Stimulated activated naive CD8-positive, alpha-beta T cell treated with anti-CD3 and anti-CD28 coated beads, Interleukin-15, Interleukin-2, amounts not matched to agents 100 ng/mL and 50 ng/mL, for 24 hours (primary cell): ENCODE results near the gene CNTN5.

Source experiments
- H3K27ac Mint-ChIP-seq: one replicate; pipeline ENCODE4 v1.8.0; 2021; ENCODE audit warnings: mild to moderate bottlenecking, mixed read lengths
- H3K27me3 Mint-ChIP-seq: one replicate; pipeline ENCODE4 v1.8.0; 2021; ENCODE audit warnings: mixed read lengths
- H3K36me3 Mint-ChIP-seq: one replicate; pipeline ENCODE4 v1.8.0; 2021; ENCODE audit warnings: low read depth, mixed read lengths
- H3K4me1 Mint-ChIP-seq: one replicate; pipeline ENCODE4 v1.8.0; 2021; ENCODE audit warnings: low read depth, mixed read lengths
- H3K4me3 Mint-ChIP-seq: one replicate; pipeline ENCODE4 v1.8.0; 2021; ENCODE audit warnings: mild to moderate bottlenecking, mixed read lengths
- H3K9me3 Mint-ChIP-seq: one replicate; pipeline ENCODE4 v1.8.0; 2021; ENCODE audit warnings: mixed read lengths

CNTN5 gene

GRCh38 chr11:99988471-99988837, 967.7 kb downstream of the CNTN5 start:
- H3K27ac Mint-ChIP-seq = no peak overlapping the region
- no peaks in the 10 kb centered on the region for H3K36me3 Mint-ChIP-seq
- H3K27me3 Mint-ChIP-seq = no peaks in the 10 kb centered on the region
- no peaks in the 10 kb centered on the region for H3K4me1 Mint-ChIP-seq
- H3K4me3 Mint-ChIP-seq = no peak overlapping the region
- peaks cover 22% of the 10 kb centered on the region for H3K9me3 Mint-ChIP-seq

GRCh38 chr11:100003985-100004384, 983.2 kb downstream of the CNTN5 start:
- no peak overlapping the region for H3K4me3 Mint-ChIP-seq
- H3K9me3 Mint-ChIP-seq = peaks cover 6% of the 10 kb centered on the region
- no peak overlapping the region for H3K27ac Mint-ChIP-seq
- H3K4me1 Mint-ChIP-seq = no peaks in the 10 kb centered on the region
- no peaks in the 10 kb centered on the region for H3K27me3 Mint-ChIP-seq
- no peaks in the 10 kb centered on the region for H3K36me3 Mint-ChIP-seq

GRCh38 chr11:100004541-100004940, 983.8 kb downstream of the CNTN5 start:
- Mint-ChIP-seq H3K27ac (no peak overlapping the region), H3K4me1 (no peaks in the 10 kb centered on the region), H3K9me3 (peaks cover 11% of the 10 kb centered on the region), H3K36me3 (no peaks in the 10 kb centered on the region), H3K27me3 (no peaks in the 10 kb centered on the region), H3K4me3 (no peak overlapping the region)

GRCh38 chr11:100008417-100008816, 987.7 kb downstream of the CNTN5 start:
- Mint-ChIP-seq H3K27me3 (no peaks in the 10 kb centered on the region), H3K36me3 (no peaks in the 10 kb centered on the region), H3K27ac (no peak overlapping the region), H3K4me1 (no peaks in the 10 kb centered on the region), H3K9me3 (peaks cover 18% of the 10 kb centered on the region), H3K4me3 (no peak overlapping the region)

- Mint-ChIP-seq H3K9me3 (peaks cover 21% of the 10 kb centered on the region), H3K4me3 (no peak overlapping the region), H3K36me3 (no peaks in the 10 kb centered on the region), H3K27ac (no peak overlapping the region), H3K4me1 (no peaks in the 10 kb centered on the region), H3K27me3 (no peaks in the 10 kb centered on the region)
Observed at GRCh38 chr11:100009728-100010127, 989.0 kb downstream of the CNTN5 start.

- Mint-ChIP-seq H3K9me3 (peaks cover 21% of the 10 kb centered on the region), H3K4me3 (no peak overlapping the region), H3K27ac (no peak overlapping the region), H3K4me1 (no peaks in the 10 kb centered on the region), H3K27me3 (no peaks in the 10 kb centered on the region), H3K36me3 (no peaks in the 10 kb centered on the region)
Observed at GRCh38 chr11:100010393-100010792, 989.6 kb downstream of the CNTN5 start.

- Mint-ChIP-seq H3K4me1 (no peaks in the 10 kb centered on the region), H3K27me3 (no peaks in the 10 kb centered on the region), H3K4me3 (no peak overlapping the region), H3K9me3 (peaks cover 17% of the 10 kb centered on the region), H3K36me3 (no peaks in the 10 kb centered on the region), H3K27ac (no peak overlapping the region)
Observed at GRCh38 chr11:100011697-100012096, 990.9 kb downstream of the CNTN5 start.

GRCh38 chr11:100013011-100013410, 992.3 kb downstream of the CNTN5 start:
- H3K27me3 Mint-ChIP-seq = no peaks in the 10 kb centered on the region
- no peaks in the 10 kb centered on the region for H3K4me1 Mint-ChIP-seq
- no peak overlapping the region for H3K27ac Mint-ChIP-seq
- H3K9me3 Mint-ChIP-seq = peaks cover 16% of the 10 kb centered on the region
- no peaks in the 10 kb centered on the region for H3K36me3 Mint-ChIP-seq
- H3K4me3 Mint-ChIP-seq = no peak overlapping the region

- no peaks in the 10 kb centered on the region for H3K27me3 Mint-ChIP-seq
- no peaks in the 10 kb centered on the region for H3K36me3 Mint-ChIP-seq
- peaks cover 16% of the 10 kb centered on the region for H3K9me3 Mint-ChIP-seq
- no peak overlapping the region for H3K4me3 Mint-ChIP-seq
- no peak overlapping the region for H3K27ac Mint-ChIP-seq
- H3K4me1 Mint-ChIP-seq = no peaks in the 10 kb centered on the region
Observed at GRCh38 chr11:100031973-100032372, 1011.2 kb downstream of the CNTN5 start.

GRCh38 chr11:100061006-100061405, 1040.3 kb downstream of the CNTN5 start:
- H3K27me3 Mint-ChIP-seq = no peaks in the 10 kb centered on the region
- no peak overlapping the region for H3K27ac Mint-ChIP-seq
- H3K4me3 Mint-ChIP-seq = no peak overlapping the region
- H3K9me3 Mint-ChIP-seq = peaks cover 6% of the 10 kb centered on the region
- no peaks in the 10 kb centered on the region for H3K4me1 Mint-ChIP-seq
- H3K36me3 Mint-ChIP-seq = no peaks in the 10 kb centered on the region

- no peak overlapping the region for H3K4me3 Mint-ChIP-seq
- peaks cover 10% of the 10 kb centered on the region for H3K9me3 Mint-ChIP-seq
- H3K27ac Mint-ChIP-seq = no peak overlapping the region
- H3K36me3 Mint-ChIP-seq = no peaks in the 10 kb centered on the region
- H3K27me3 Mint-ChIP-seq = no peaks in the 10 kb centered on the region
- H3K4me1 Mint-ChIP-seq = no peaks in the 10 kb centered on the region
Observed at GRCh38 chr11:100066399-100066798, 1045.7 kb downstream of the CNTN5 start.

GRCh38 chr11:100068116-100068515, 1047.4 kb downstream of the CNTN5 start:
- Mint-ChIP-seq H3K4me1 (no peaks in the 10 kb centered on the region), H3K9me3 (peaks cover 7% of the 10 kb centered on the region), H3K4me3 (no peak overlapping the region), H3K36me3 (no peaks in the 10 kb centered on the region), H3K27me3 (no peaks in the 10 kb centered on the region), H3K27ac (no peak overlapping the region)

- Mint-ChIP-seq H3K27me3 (no peaks in the 10 kb centered on the region), H3K4me1 (no peaks in the 10 kb centered on the region), H3K4me3 (no peak overlapping the region), H3K9me3 (peaks cover 11% of the 10 kb centered on the region), H3K27ac (no peak overlapping the region), H3K36me3 (no peaks in the 10 kb centered on the region)
Observed at GRCh38 chr11:100072131-100072530, 1051.4 kb downstream of the CNTN5 start.

GRCh38 chr11:100080381-100080780, 1059.6 kb downstream of the CNTN5 start:
- Mint-ChIP-seq H3K27me3 (no peaks in the 10 kb centered on the region), H3K4me1 (no peaks in the 10 kb centered on the region), H3K27ac (no peak overlapping the region), H3K4me3 (no peak overlapping the region), H3K9me3 (peaks cover 31% of the 10 kb centered on the region), H3K36me3 (no peaks in the 10 kb centered on the region)

GRCh38 chr11:100080821-100081220, 1060.1 kb downstream of the CNTN5 start:
- Mint-ChIP-seq H3K36me3 (no peaks in the 10 kb centered on the region), H3K27me3 (no peaks in the 10 kb centered on the region), H3K4me3 (no peak overlapping the region), H3K4me1 (no peaks in the 10 kb centered on the region), H3K27ac (no peak overlapping the region), H3K9me3 (peaks cover 27% of the 10 kb centered on the region)

- no peak overlapping the region for H3K27ac Mint-ChIP-seq
- no peaks in the 10 kb centered on the region for H3K36me3 Mint-ChIP-seq
- no peak overlapping the region for H3K4me3 Mint-ChIP-seq
- no peaks in the 10 kb centered on the region for H3K4me1 Mint-ChIP-seq
- no peaks in the 10 kb centered on the region for H3K27me3 Mint-ChIP-seq
- H3K9me3 Mint-ChIP-seq = peaks cover 23% of the 10 kb centered on the region
Observed at GRCh38 chr11:100093698-100094097, 1072.9 kb downstream of the CNTN5 start.
